ENCODE measurements around the gene SPPL3. TPM values are rescaled to one million over a fixed set of nuclear protein-coding genes. Genes with fewer than 3 reads are reported as not detected.
"Not testable (repeated sequence)": the region's sequence is repeated elsewhere in the genome, so short reads cannot be mapped to it uniquely, and the experiment has no call there.

The SPPL3 gene
- total and polyA plus RNA-seq, 12 donors, result 9.7 to 45.0 (median 35.7) TPM

DNA sequence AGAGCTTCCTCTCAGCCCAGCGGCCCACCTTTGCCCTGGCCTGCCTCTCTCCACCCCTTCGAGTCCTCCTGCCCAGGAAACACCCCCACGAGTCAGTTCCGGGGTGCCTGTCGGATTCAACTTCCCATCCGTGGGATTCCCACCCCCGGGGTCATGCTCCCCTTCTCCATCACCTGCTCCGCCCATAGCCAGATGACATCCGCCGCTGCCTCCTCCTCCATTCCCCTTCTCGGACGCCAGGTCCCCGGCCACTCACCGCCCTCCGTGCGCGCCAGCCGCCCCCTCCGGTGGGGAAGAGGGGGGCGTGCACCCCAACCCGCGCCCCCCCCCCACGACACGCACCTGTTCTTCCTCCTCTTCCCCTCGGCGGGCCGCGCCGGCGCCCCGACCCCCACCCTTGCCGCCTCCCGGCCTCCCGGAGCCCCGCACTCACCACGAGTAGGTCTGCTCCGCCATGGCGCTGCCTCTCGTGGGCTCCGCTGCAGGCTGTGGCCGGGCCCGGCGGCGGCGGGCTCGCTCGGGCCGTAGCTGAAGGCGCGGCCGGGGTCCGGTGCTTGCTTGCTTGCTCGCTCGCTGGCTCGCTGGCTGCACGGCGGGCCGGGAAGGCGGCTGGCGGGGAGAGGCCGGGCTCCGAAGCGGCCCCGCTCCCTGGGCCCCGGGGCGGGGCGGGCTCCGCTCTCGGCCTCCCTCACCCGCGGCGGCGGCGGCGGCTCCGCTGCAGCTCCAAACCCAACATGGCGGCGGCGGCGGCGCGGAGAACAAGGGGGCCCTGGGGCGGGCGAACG, 554 bp downstream of the SPPL3 start:
- 1% methylated on average over 56 to 84 of the region's 85 CpGs for WGBS, 2 donors
- Histone ChIP-seq H3K9me3 (no peaks in the 10 kb centered on the region), H3K27ac (peak overlapping the region; percentile 80 to 94 (median 88)), H3K36me3 (peaks cover 0 to 11% (median 0%) of the 10 kb centered on the region in 9 donors), H3K27me3 (no peaks in the 10 kb centered on the region), H3K4me1 (peaks cover 0 to 47% (median 32%) of the 10 kb centered on the region in 9 donors), H3K4me3 (peak overlapping the region; percentile 82 to 98 (median 92))
- ATAC-seq, result peak; percentile 35 to 58 (median 52)
- intact Hi-C loops (cut with DNase I), result loop anchor here in 4 of 10 donors (2.0 to 10.0 kb wide), 6 partner anchors 46 to 179 kb away; partner anchors contain the start of gene ACADS (in 1 of the 4)
- TF ChIP-seq, protein P1, sequence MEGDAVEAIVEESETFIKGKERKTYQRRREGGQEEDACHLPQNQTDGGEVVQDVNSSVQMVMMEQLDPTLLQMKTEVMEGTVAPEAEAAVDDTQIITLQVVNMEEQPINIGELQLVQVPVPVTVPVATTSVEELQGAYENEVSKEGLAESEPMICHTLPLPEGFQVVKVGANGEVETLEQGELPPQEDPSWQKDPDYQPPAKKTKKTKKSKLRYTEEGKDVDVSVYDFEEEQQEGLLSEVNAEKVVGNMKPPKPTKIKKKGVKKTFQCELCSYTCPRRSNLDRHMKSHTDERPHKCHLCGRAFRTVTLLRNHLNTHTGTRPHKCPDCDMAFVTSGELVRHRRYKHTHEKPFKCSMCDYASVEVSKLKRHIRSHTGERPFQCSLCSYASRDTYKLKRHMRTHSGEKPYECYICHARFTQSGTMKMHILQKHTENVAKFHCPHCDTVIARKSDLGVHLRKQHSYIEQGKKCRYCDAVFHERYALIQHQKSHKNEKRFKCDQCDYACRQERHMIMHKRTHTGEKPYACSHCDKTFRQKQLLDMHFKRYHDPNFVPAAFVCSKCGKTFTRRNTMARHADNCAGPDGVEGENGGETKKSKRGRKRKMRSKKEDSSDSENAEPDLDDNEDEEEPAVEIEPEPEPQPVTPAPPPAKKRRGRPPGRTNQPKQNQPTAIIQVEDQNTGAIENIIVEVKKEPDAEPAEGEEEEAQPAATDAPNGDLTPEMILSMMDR (IDR thresholded peaks at IDR 0.05), result no peak
- DNase-seq, result peak; percentile 52 to 64

DNA sequence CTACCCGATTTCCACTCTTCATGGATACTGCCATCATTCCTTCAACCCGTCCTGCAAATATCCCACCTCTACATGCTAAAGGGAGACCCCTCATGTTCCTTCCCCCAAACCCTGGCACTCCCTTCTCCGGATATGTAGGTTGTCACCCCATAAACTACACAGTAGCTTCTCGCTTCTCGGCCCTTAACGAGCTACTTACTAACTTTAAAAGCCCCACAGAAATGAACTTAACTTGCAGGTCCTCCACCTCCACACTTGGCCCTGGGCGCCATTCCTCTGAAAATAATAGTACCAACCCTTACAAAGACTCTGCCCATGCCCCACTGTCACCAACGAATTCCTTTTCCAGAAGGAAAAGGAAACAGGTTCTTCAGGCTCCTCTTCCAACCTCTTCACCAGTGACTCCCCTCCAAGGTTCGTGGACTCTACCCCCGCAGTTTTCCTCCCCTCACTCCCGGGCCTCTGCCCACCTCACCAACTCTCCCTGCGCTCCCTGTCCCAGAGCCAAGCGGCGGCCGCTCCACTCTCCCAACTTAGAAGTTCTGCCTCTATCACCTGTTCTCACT, 1.2 kb downstream of the SPPL3 start:
- peaks cover 0 to 14% (median 0%) of the 10 kb centered on the region in 9 donors for H3K36me3 ChIP-seq
- H3K4me1 ChIP-seq, result peaks cover 0 to 52% (median 39%) of the 10 kb centered on the region in 9 donors
- no peak for DNase-seq
- TF ChIP-seq, protein P1 (IDR thresholded peaks at IDR 0.05), result no peak
- peak overlapping the region; percentile 82 to 98 (median 92) for H3K4me3 ChIP-seq
- H3K27me3 ChIP-seq, result no peaks in the 10 kb centered on the region
- intact Hi-C loops (cut with DNase I), result loop anchor here in 4 of 10 donors (2.0 to 10.0 kb wide), 6 partner anchors 46 to 178 kb away; partner anchors contain the start of gene ACADS (in 1 of the 4)
- no peaks in the 10 kb centered on the region for H3K9me3 ChIP-seq
- WGBS, 2 donors, result 6 to 9% methylated on average over 15 of the region's 15 CpGs
- H3K27ac ChIP-seq, result peak overlapping the region in 9 of 10 donors; percentile 80 to 94 (median 88)
- peak in 2 of 8 donors; percentile 14 to 41 for ATAC-seq

DNA sequence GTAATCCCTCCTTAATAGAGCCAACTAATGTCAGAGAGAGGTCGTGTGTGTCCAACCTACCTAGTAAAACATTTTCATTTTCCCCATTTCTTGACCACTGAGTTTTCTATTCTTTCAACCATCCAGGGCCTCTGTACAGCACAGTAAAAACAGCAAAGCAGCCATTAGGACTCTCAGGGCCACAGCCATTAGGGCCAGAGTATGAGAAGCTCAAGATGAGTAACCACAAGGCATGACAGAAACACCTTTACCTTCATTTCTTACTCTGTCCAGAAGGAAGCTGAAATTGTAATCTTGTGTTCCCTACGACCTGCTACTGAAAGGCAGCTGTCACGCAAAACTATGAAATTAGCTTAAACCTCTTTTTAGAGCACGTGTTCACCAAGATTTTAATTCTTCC, 2.3 kb downstream of the SPPL3 start:
- Histone ChIP-seq H3K4me3 (peak overlapping the region in 1 of 10 donors; percentile 98), H3K36me3 (peaks cover 0 to 14% (median 0%) of the 10 kb centered on the region in 9 donors), H3K9me3 (no peaks in the 10 kb centered on the region), H3K27ac (peak overlapping the region in 1 of 10 donors; percentile 8), H3K27me3 (no peaks in the 10 kb centered on the region), H3K4me1 (peaks cover 0 to 51% (median 45%) of the 10 kb centered on the region in 9 donors)
- TF ChIP-seq, protein P1 (IDR thresholded peaks at IDR 0.05), result no peak
- no peak for DNase-seq
- no peak for ATAC-seq
- WGBS, 2 donors, result 77 to 81% methylated on average over 4 of the region's 4 CpGs
- intact Hi-C loops (cut with DNase I), result loop anchor here in 4 of 10 donors (2.0 to 10.0 kb wide), 6 partner anchors 45 to 177 kb away; partner anchors contain the start of gene ACADS (in 1 of the 4)

DNA sequence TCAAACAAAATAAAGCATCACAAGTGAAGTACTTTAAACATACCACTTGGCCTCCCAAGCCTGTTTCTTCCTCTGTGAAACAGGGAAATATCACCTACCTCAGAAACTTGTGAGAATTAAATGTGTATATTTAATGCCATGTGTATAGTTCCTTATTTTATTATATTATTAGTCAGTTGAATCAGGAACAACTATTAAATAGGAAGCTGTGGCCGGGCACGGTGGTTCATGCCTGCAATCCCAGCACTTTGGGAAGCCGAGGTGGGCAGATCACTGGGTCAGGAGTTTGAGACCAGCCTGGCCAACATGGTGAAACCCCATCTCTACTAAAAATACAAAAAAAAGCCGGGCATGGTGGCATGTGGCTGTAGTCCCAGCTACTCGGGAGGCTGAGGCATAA, 3.1 kb downstream of the SPPL3 start:
- not testable (repeated sequence) for H3K27me3 ChIP-seq, H3K27ac ChIP-seq, ATAC-seq, H3K9me3 ChIP-seq, H3K4me3 ChIP-seq, DNase-seq
- H3K4me1 ChIP-seq, result peaks cover 0 to 58% (median 50%) of the 10 kb centered on the region in 9 donors
- 85 to 86% methylated on average over 5 of the region's 5 CpGs for WGBS, 2 donors
- peaks cover 0 to 14% (median 0%) of the 10 kb centered on the region in 9 donors for H3K36me3 ChIP-seq
- intact Hi-C loops (cut with DNase I), result loop anchor here in 4 of 10 donors (5.0 to 10.0 kb wide), 5 partner anchors 44 to 176 kb away; partner anchors contain the start of gene ACADS (in 1 of the 4)
